Measurements from ENCODE around the gene HNRNPAB.
"Not testable (repeated sequence)": the region's sequence is repeated elsewhere in the genome, so short reads cannot be mapped to it uniquely, and the experiment has no call there.

The HNRNPAB gene

DNA sequence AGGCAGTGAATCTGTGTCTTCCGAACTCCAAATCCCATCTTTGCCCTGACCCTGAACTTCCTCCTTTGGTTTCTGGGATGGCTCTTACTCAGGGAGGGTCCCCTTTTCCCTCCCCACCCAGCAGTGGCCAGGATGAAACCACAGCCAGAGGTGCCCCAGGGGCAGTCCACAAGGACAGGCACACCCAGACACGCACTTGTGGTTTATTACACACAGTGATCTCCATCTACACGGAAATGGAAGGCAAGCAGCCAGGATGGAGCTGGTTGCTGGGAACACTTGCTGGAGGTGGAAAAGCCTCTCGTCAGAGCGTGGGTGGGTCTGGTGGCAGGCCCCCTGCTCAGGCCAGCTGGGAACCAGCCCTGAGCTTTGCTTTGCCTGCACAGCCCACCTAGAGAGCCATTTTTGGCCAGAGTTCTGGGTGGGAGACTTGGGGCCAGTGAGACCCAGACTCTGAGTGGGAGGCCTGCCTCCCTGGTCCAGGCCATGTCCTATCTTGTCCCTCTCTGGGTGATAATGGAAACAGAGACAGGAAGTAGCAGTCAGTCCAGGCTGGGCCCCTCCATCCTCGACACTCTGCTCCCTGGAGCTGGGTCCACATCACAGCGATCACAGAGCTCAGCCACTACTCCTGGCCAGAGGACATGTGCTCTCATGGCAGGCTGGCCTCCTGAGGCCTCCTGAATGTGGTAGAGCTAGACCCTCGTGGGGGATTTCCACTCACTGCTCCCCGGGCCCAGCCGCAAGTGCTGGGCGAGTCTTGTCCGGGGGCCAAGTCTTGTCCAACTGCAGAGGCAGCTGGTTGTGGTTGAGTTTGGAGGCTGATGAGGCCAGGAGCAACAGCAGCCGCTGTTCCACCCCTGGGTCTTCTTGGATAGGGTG lies 33.3 kb downstream of the HNRNPAB start:
- H4K91ac ChIP-seq (ENCODE audit: low read length) = peak overlapping the region; percentile 11
- H2BK12ac ChIP-seq (ENCODE audit: low read length in 2 of 2) = no peak overlapping the region
- no peak overlapping the region for H3K18ac ChIP-seq (ENCODE audit: low read depth in 1 of 2, low read length in 2 of 2)
- no peak overlapping the region for H3K9ac ChIP-seq (ENCODE audit: low read length)
- H3K36me3 ChIP-seq (ENCODE audit: control insufficient read depth in 1 of 2, insufficient read depth in 2 of 2, low read depth in 1 of 2, low read length in 2 of 2) = no peaks in the 10 kb centered on the region
- H2AFZ ChIP-seq (ENCODE audit: low read depth, low read length) = no peak overlapping the region
- H2AK5ac ChIP-seq (ENCODE audit: low read length, severe bottlenecking) = no peak overlapping the region
- H3K4ac ChIP-seq (ENCODE audit: low read depth in 1 of 2, low read length in 2 of 2) = no peak overlapping the region
- no peaks in the 10 kb centered on the region for H3K79me1 ChIP-seq (replicated peaks; ENCODE audit: low read length, poor library complexity, severe bottlenecking)
- H3K4me2 ChIP-seq (ENCODE audit: low read length, poor library complexity, severe bottlenecking) = no peak overlapping the region
- no peak overlapping the region for H3K14ac ChIP-seq (ENCODE audit: low read length in 2 of 2)
- no peaks in the 10 kb centered on the region for H3K9me3 ChIP-seq (ENCODE audit: control insufficient read depth, low read length)
- DNase-seq = no peak
- no peak overlapping the region for H3K23ac ChIP-seq (ENCODE audit: low read length in 2 of 2)
- no peak overlapping the region for H2BK15ac ChIP-seq (ENCODE audit: low read depth, poor library complexity, severe bottlenecking)
- WGBS = 80% methylated on average over 13 of the region's 13 CpGs
- peaks cover 6% of the 10 kb centered on the region for H3K4me1 ChIP-seq (ENCODE audit: control insufficient read depth, insufficient read depth, low read depth, low read length)
- no peak overlapping the region for H3K4me3 ChIP-seq (ENCODE audit: insufficient read depth in 1 of 2, low read depth in 1 of 2, low read length in 2 of 2)
- H3K27me3 ChIP-seq (ENCODE audit: control insufficient read depth in 1 of 2, insufficient read depth in 1 of 2, low read length in 2 of 2) = peaks cover 0 to 4% of the 10 kb centered on the region in 2 experiments
- no peak overlapping the region for H4K8ac ChIP-seq (ENCODE audit: low read length)
- H3K27ac ChIP-seq (ENCODE audit: low read length, poor library complexity, severe bottlenecking) = no peak overlapping the region
- no peak overlapping the region for H2BK120ac ChIP-seq (ENCODE audit: low read depth, low read length)
- no peak overlapping the region for H2BK5ac ChIP-seq (ENCODE audit: low read depth, low read length, poor library complexity, severe bottlenecking)

DNA sequence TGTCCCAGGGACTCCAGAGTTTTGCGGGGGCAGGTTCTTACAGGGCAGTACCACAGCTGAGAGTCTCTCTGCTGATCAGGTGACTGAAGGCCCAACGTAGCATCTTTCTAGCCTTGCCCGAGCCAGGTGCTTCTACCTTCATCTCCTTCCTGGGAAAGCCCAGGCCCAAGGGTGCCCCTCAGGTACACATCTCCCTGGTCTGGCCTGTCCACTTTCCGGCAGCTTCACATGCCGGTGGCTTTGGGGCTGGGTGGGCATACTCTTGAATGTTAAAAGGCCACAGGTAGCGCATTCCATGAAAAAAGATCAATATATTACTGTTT lies 33.9 kb downstream of the HNRNPAB start:
- Histone ChIP-seq H3K9me3 (ENCODE audit: control insufficient read depth, low read length) (no peaks in the 10 kb centered on the region), H2BK15ac (ENCODE audit: low read depth, poor library complexity, severe bottlenecking) (no peak overlapping the region), H2BK12ac (ENCODE audit: low read length in 2 of 2) (no peak overlapping the region), H2AFZ (ENCODE audit: low read depth, low read length) (no peak overlapping the region), H4K8ac (ENCODE audit: low read length) (no peak overlapping the region), H3K36me3 (ENCODE audit: control insufficient read depth in 1 of 2, insufficient read depth in 2 of 2, low read depth in 1 of 2, low read length in 2 of 2) (no peaks in the 10 kb centered on the region), H3K27me3 (ENCODE audit: control insufficient read depth in 1 of 2, insufficient read depth in 1 of 2, low read length in 2 of 2) (peaks cover 0 to 4% of the 10 kb centered on the region in 2 experiments), H3K79me1 (replicated peaks; ENCODE audit: low read length, poor library complexity, severe bottlenecking) (no peaks in the 10 kb centered on the region), H3K4me2 (ENCODE audit: low read length, poor library complexity, severe bottlenecking) (no peak overlapping the region), H2AK5ac (ENCODE audit: low read length, severe bottlenecking) (no peak overlapping the region), H3K9ac (ENCODE audit: low read length) (no peak overlapping the region), H3K18ac (ENCODE audit: low read depth in 1 of 2, low read length in 2 of 2) (no peak overlapping the region), H3K27ac (ENCODE audit: low read length, poor library complexity, severe bottlenecking) (no peak overlapping the region), H3K4me1 (ENCODE audit: control insufficient read depth, insufficient read depth, low read depth, low read length) (peaks cover 4% of the 10 kb centered on the region), H3K14ac (ENCODE audit: low read length in 2 of 2) (no peak overlapping the region), H3K4ac (ENCODE audit: low read depth in 1 of 2, low read length in 2 of 2) (no peak overlapping the region), H4K91ac (ENCODE audit: low read length) (no peak overlapping the region), H3K4me3 (ENCODE audit: insufficient read depth in 1 of 2, low read depth in 1 of 2, low read length in 2 of 2) (no peak overlapping the region), H2BK5ac (ENCODE audit: low read depth, low read length, poor library complexity, severe bottlenecking) (no peak overlapping the region), H3K23ac (ENCODE audit: low read length in 2 of 2) (no peak overlapping the region), H2BK120ac (ENCODE audit: low read depth, low read length) (no peak overlapping the region)
- WGBS = 96% methylated on average over 3 of the region's 6 CpGs
- no peak for DNase-seq

DNA sequence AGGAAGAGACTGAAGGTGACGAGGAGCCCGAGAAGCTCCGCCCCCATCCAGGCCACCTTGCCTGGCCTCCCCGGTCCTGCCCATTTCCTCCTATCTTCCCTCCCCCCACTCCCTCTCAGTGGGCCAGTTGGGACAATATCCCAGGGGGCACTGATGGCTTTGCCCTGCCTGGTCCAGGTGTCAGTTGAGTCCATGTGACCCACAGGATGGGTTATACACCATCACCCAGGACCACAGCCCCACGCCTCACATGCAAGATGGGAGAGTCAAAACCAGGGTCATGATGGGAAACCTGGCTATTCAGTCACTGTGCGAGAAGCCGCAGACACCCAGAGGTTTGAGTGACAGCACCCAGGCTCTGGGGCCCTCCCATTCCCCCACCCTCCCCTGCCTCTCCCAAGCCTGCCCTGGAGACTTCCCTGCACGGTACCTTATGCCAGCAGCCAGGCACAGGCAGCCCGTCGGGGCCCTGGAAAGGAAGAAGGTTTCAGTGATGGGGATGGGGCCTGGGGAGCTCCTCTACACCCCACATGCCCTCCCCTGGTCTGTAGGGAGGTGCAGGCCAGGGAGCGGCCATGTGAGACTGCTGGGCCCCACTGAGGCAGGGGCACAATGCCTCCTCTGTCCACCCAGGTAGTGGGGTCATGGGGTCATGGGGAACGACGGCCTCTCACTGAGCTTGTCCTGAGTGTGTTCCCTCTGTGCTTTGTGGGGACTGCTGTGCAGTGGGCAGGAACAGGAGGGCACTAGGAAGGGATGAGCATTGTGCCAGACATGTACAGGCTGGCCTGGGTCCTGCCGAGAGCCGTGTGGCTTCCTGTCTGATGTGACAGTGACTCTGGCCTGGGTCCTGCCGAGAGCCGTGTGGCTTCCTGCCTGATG lies 34.6 kb downstream of the HNRNPAB start:
- Histone ChIP-seq H3K27me3 (ENCODE audit: control insufficient read depth in 1 of 2, insufficient read depth in 1 of 2, low read length in 2 of 2) (peaks cover 0 to 4% of the 10 kb centered on the region in 2 experiments), H3K14ac (ENCODE audit: low read length in 2 of 2) (peak overlapping the region in 1 of 2 experiments; percentile 73), H2BK12ac (ENCODE audit: low read length in 2 of 2) (no peak overlapping the region), H3K27ac (ENCODE audit: low read length, poor library complexity, severe bottlenecking) (no peak overlapping the region), H3K79me1 (replicated peaks; ENCODE audit: low read length, poor library complexity, severe bottlenecking) (no peaks in the 10 kb centered on the region), H3K4ac (ENCODE audit: low read depth in 1 of 2, low read length in 2 of 2) (no peak overlapping the region), H3K4me2 (ENCODE audit: low read length, poor library complexity, severe bottlenecking) (no peak overlapping the region), H3K36me3 (ENCODE audit: control insufficient read depth in 1 of 2, insufficient read depth in 2 of 2, low read depth in 1 of 2, low read length in 2 of 2) (no peaks in the 10 kb centered on the region), H4K8ac (ENCODE audit: low read length) (no peak overlapping the region), H2BK120ac (ENCODE audit: low read depth, low read length) (no peak overlapping the region), H3K9ac (ENCODE audit: low read length) (no peak overlapping the region), H2AK5ac (ENCODE audit: low read length, severe bottlenecking) (no peak overlapping the region), H2BK15ac (ENCODE audit: low read depth, poor library complexity, severe bottlenecking) (no peak overlapping the region), H2BK5ac (ENCODE audit: low read depth, low read length, poor library complexity, severe bottlenecking) (no peak overlapping the region), H4K91ac (ENCODE audit: low read length) (no peak overlapping the region), H2AFZ (ENCODE audit: low read depth, low read length) (no peak overlapping the region), H3K4me3 (ENCODE audit: insufficient read depth in 1 of 2, low read depth in 1 of 2, low read length in 2 of 2) (no peak overlapping the region), H3K9me3 (ENCODE audit: control insufficient read depth, low read length) (no peaks in the 10 kb centered on the region), H3K4me1 (ENCODE audit: control insufficient read depth, insufficient read depth, low read depth, low read length) (peaks cover 4% of the 10 kb centered on the region), H3K23ac (ENCODE audit: low read length in 2 of 2) (no peak overlapping the region), H3K18ac (ENCODE audit: low read depth in 1 of 2, low read length in 2 of 2) (no peak overlapping the region)
- 72% methylated on average over 13 of the region's 17 CpGs for WGBS
- no peak for DNase-seq

DNA sequence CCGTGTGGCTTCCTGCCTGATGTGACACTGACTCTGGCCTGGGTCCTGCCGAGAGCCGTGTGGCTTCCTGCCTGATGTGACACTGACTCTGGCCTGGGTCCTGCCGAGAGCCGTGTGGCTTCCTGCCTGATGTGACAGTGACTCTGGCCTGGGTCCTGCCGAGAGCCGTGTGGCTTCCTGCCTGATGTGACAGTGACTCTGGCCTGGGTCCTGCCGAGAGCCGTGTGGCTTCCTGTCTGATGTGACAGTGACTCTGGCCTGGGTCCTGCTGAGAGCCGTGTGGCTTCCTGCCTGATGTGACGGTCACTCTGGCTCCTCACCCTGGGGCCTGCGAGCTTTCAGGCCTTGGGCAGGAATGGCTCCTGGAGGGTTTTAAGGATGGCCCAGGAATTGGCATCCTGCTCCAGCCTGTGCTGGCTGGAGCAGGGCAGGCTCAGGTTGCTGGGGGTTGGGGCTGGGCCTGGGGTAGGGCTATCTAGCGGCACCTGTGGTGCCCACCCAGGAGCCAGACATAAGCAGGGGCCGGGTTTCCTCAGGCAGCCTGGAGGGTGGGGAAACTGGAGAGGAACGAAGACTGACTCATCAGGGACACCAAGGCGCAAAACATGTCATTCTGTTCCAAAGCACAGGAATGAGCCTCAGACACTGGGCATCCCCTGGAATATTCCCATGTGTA lies 35.4 kb downstream of the HNRNPAB start:
- H3K27me3 ChIP-seq (ENCODE audit: control insufficient read depth in 1 of 2, insufficient read depth in 1 of 2, low read length in 2 of 2); H2AFZ ChIP-seq (ENCODE audit: low read depth, low read length); H3K4me3 ChIP-seq (ENCODE audit: insufficient read depth in 1 of 2, low read depth in 1 of 2, low read length in 2 of 2); H2BK12ac ChIP-seq (ENCODE audit: low read length in 2 of 2); H2AK5ac ChIP-seq (ENCODE audit: low read length, severe bottlenecking); H3K79me1 ChIP-seq (replicated peaks; ENCODE audit: low read length, poor library complexity, severe bottlenecking); H3K27ac ChIP-seq (ENCODE audit: low read length, poor library complexity, severe bottlenecking); H3K9me3 ChIP-seq (ENCODE audit: control insufficient read depth, low read length); H2BK120ac ChIP-seq (ENCODE audit: low read depth, low read length); H2BK5ac ChIP-seq (ENCODE audit: low read depth, low read length, poor library complexity, severe bottlenecking); H3K4me2 ChIP-seq (ENCODE audit: low read length, poor library complexity, severe bottlenecking); H2BK15ac ChIP-seq (ENCODE audit: low read depth, poor library complexity, severe bottlenecking); H3K14ac ChIP-seq (ENCODE audit: low read length in 2 of 2); H4K91ac ChIP-seq (ENCODE audit: low read length); H4K8ac ChIP-seq (ENCODE audit: low read length); H3K4me1 ChIP-seq (ENCODE audit: control insufficient read depth, insufficient read depth, low read depth, low read length); H3K23ac ChIP-seq (ENCODE audit: low read length in 2 of 2); H3K4ac ChIP-seq (ENCODE audit: low read depth in 1 of 2, low read length in 2 of 2); H3K9ac ChIP-seq (ENCODE audit: low read length); DNase-seq; H3K18ac ChIP-seq (ENCODE audit: low read depth in 1 of 2, low read length in 2 of 2); H3K36me3 ChIP-seq (ENCODE audit: control insufficient read depth in 1 of 2, insufficient read depth in 2 of 2, low read depth in 1 of 2, low read length in 2 of 2): not testable (repeated sequence)
- WGBS = 50% methylated on average over 10 of the region's 16 CpGs

Data from mesenchymal stem cell (in vitro differentiated cells and primary cell).